Pancreas (tissue), 10 donors: ENCODE data around the gene ZNF334. TPM values are rescaled to one million over a fixed set of nuclear protein-coding genes. Genes with fewer than 3 reads are reported as not detected.

ENCODE experiments used
- ATAC-seq, 4 donors: fragments of 200-7000 bp; cut with Tn5 transposase; one replicate each; pipeline versions ENCODE4 v1.8.0 to v1.9.1; 2020; ENCODE audit warnings: mild to moderate bottlenecking in 4 of 4, moderate library complexity in 4 of 4
- DNase-seq, 6 donors: peaks; one replicate each; pipeline ENCODE4 v3.0.0-alpha.2; 2020
- FAIRE-seq: peaks from 2 replicates; lab custom pipeline; 2012; peaks lifted over from hg19 to GRCh38; lab: Jason Lieb, UNC
- H3K27ac ChIP-seq, 4 donors: fragments of 200-600 bp; sonication (generic); 1 replicate in 3 of 4; 2 replicates in 1 of 4; pipeline versions ENCODE4 v1.5.0 to v1.8.0; 2020
- H3K27me3 ChIP-seq, 4 donors: fragments of 200-600 bp; one replicate each; pipeline ENCODE4 v1.8.0; 2021
- H3K36me3 ChIP-seq, 3 donors: fragments of 200-600 bp; sonication (generic) in 1 of 3; one replicate each; pipeline versions ENCODE4 v1.5.0 to v1.8.0; 2020 to 2021
- H3K4me1 ChIP-seq, 3 donors: fragments of 200-600 bp; one replicate each; pipeline ENCODE4 v1.8.0; 2021
- H3K4me3 ChIP-seq, 4 donors: fragments of 200-600 bp; sonication (generic) in 2 of 4; one replicate each; pipeline versions ENCODE4 v1.5.0 to v1.8.0; 2020 to 2021
- H3K9me3 ChIP-seq, 4 donors: fragments of 200-600 bp; one replicate each; pipeline ENCODE4 v1.8.0; 2021
- WGBS, 2 donors: extraction: QIAGEN DNeasy Blood & Tissue Kit; methylation state at CpG; one replicate each; pipeline ENCODE4 v1.1.7; 2013; 5-methylcytosine and 5-hydroxymethylcytosine counted together
- intact Hi-C, 3 donors: fragments of 100-400 bp; cut with DNase I; formaldehyde crosslinking; loops; one replicate each; pipeline versions ENCODE4 v1.11.1 to v1.14.2; 2022
- polyA plus RNA-seq, 2 donors: library from polyadenylated mRNA; stranded (reverse); fragments of 200-250 nt; gene quantifications; one replicate each; pipeline ENCODE4 v1.2.3, GENCODE V29; 2013
- total RNA-seq, 6 donors: library from RNA; stranded (reverse); fragmentation: NEBNext Ultra II Directional in 4 of 6; extraction: Animal tissue kit (Norgen Biotek cat#: 25700) in 4 of 6; gene quantifications; one replicate each; pipeline versions ENCODE4 v1.2.1 to v1.2.4, GENCODE V29; 2021 to 2023
- TF ChIP-seq, protein P1 (sequence below), 4 donors: fragments of 200-600 bp; sonication (generic) in 3 of 4; IDR thresholded peaks; one replicate each; pipeline versions ENCODE4 v1.5.0 to v1.8.0; 2021; ENCODE audit warnings: antibody characterized with exemption in 4 of 4
- donor health status: healthy with polysubstance abuse.
- donor health status: DM: no; HTN: no; CAD: no; lungs with moderate emphysema.
- donor health status: DM: no; HTN: no; CAD: no.
- donor health status: control.
- donor health status: control.
- donor health status: Bipolar disorder and iron deficiency.
- donor health status: DM: yes; HTN: yes; CAD: no.
- donor health status: DM: no; HTN: no; CAD: no.
- donor health status: DM: no; HTN: no; CAD: no.
- donor health status: DM: yes; HTN: yes; CAD: no.

Gene ZNF334
- total and polyA plus RNA-seq, 8 donors, result 2.6 to 11.6 (median 4.3) TPM

- intact Hi-C loops, result loop anchor here in 1 of 3 donors (10.0 kb wide), 1 partner anchor 130 kb away; the partner anchor contains the start of gene TP53RK
- H3K9me3 ChIP-seq, result no peaks in the 10 kb centered on the region
- H3K27me3 ChIP-seq, result no peaks in the 10 kb centered on the region
- TF ChIP-seq, protein P1, sequence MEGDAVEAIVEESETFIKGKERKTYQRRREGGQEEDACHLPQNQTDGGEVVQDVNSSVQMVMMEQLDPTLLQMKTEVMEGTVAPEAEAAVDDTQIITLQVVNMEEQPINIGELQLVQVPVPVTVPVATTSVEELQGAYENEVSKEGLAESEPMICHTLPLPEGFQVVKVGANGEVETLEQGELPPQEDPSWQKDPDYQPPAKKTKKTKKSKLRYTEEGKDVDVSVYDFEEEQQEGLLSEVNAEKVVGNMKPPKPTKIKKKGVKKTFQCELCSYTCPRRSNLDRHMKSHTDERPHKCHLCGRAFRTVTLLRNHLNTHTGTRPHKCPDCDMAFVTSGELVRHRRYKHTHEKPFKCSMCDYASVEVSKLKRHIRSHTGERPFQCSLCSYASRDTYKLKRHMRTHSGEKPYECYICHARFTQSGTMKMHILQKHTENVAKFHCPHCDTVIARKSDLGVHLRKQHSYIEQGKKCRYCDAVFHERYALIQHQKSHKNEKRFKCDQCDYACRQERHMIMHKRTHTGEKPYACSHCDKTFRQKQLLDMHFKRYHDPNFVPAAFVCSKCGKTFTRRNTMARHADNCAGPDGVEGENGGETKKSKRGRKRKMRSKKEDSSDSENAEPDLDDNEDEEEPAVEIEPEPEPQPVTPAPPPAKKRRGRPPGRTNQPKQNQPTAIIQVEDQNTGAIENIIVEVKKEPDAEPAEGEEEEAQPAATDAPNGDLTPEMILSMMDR (IDR thresholded peaks at IDR 0.05), result no peak
- no peak overlapping the region for H3K27ac ChIP-seq
- H3K4me1 ChIP-seq, result no peaks in the 10 kb centered on the region
- no peaks in the 10 kb centered on the region for H3K36me3 ChIP-seq
- DNase-seq (no peak), ATAC-seq (no peak), FAIRE-seq (no peak)
- WGBS, 2 donors, result 66 to 82% methylated on average over 3 of the region's 3 CpGs
- no peak overlapping the region for H3K4me3 ChIP-seq
These were observed 41.5 kb upstream of the ZNF334 start for GRCh38 chr20:46554828-46555227.

- intact Hi-C loops, result loop anchor here in 1 of 3 donors (10.0 kb wide), 1 partner anchor 131 kb away; the partner anchor contains the start of gene TP53RK
- Histone ChIP-seq H3K27ac (no peak overlapping the region), H3K9me3 (no peaks in the 10 kb centered on the region), H3K36me3 (no peaks in the 10 kb centered on the region), H3K27me3 (no peaks in the 10 kb centered on the region), H3K4me3 (no peak overlapping the region), H3K4me1 (no peaks in the 10 kb centered on the region)
- TF ChIP-seq, protein P1 (IDR thresholded peaks at IDR 0.05), result no peak
- 84 to 90% methylated on average over 3 of the region's 3 CpGs for WGBS, 2 donors
- DNase-seq, result no peak
- no peak for ATAC-seq
- FAIRE-seq, result no peak
These were observed 40.6 kb upstream of the ZNF334 start for GRCh38 chr20:46553926-46554325.

DNA sequence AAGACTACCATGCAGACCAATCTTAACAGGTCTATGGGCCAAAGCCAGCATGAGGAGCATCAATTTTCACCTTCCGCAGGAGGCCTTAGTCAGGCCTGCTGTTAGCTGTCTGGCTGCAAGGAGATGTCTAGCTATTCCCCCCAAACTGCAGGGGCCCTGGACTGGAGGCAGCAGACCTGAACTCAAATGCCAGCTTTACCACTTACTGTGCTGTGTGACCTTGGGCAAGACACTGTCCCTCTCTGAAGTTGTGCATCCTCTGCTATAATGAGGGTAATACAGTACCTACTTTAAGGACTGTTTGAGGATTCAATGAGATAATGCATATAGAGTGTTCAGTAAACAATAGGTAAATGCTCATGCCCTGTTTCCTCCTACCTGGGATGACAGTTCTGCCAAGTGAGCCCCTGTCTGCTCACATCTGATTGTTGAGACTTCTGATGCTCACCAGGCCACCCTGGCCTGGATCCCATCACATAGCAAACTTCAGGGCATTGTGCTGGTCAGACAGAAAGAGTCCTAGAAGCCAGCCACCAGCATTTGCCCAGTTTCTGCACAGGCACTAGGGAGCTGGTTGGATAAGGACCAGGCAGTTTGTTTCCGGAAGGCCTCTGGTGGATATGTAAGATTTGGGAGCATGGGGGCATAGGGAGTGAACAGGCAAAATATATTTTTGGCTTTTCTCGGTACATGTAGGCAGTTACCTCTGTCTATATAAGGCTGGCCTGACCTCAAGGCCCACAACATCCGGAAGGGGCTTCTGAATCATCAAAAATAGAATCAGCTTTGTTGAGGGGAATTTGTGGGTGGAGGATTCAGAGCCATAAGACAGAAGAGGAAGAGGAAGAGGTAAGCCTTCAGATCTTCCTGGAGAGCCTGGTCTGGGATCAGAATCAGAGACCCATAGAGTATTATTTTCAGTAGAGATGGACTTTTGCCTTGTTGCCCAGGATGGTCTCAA lies 39.4 kb upstream of the ZNF334 start:
- ATAC-seq (no peak), DNase-seq (no peak), FAIRE-seq (no peak)
- Histone ChIP-seq H3K9me3 (no peaks in the 10 kb centered on the region), H3K27ac (no peak overlapping the region), H3K36me3 (no peaks in the 10 kb centered on the region), H3K4me1 (no peaks in the 10 kb centered on the region), H3K27me3 (no peaks in the 10 kb centered on the region), H3K4me3 (no peak overlapping the region)
- 77 to 82% methylated on average over 4 of the region's 4 CpGs for WGBS, 2 donors
- intact Hi-C loops, result loop anchor here in 1 of 3 donors (10.0 kb wide), 1 partner anchor 132 kb away; the partner anchor contains the start of gene TP53RK
- TF ChIP-seq, protein P1 (IDR thresholded peaks at IDR 0.05), result no peak

GRCh38 chr20:46551522-46552381 lies 38.4 kb upstream of the ZNF334 start:
- ATAC-seq, result no peak

More at GRCh38 chr20:46551522-46552381, 38.4 kb upstream of the ZNF334 start:
- no peaks in the 10 kb centered on the region for H3K36me3 ChIP-seq
- WGBS, 2 donors, result 73 to 76% methylated on average over 12 of the region's 12 CpGs
- no peak overlapping the region for H3K4me3 ChIP-seq
- no peak for DNase-seq
- no peak overlapping the region for H3K27ac ChIP-seq
- no peaks in the 10 kb centered on the region for H3K4me1 ChIP-seq
- TF ChIP-seq, protein P1 (IDR thresholded peaks at IDR 0.05), result no peak
- H3K9me3 ChIP-seq, result no peaks in the 10 kb centered on the region
- intact Hi-C loops, result loop anchor here in 1 of 3 donors (10.0 kb wide), 1 partner anchor 133 kb away; the partner anchor contains the start of gene TP53RK
- H3K27me3 ChIP-seq, result no peaks in the 10 kb centered on the region
- FAIRE-seq, result no peak
